ENCODE measurements around the gene GIPC2. TPM values are rescaled to one million over a fixed set of nuclear protein-coding genes. Genes with fewer than 3 reads are reported as not detected.

The GIPC2 gene, protein sequence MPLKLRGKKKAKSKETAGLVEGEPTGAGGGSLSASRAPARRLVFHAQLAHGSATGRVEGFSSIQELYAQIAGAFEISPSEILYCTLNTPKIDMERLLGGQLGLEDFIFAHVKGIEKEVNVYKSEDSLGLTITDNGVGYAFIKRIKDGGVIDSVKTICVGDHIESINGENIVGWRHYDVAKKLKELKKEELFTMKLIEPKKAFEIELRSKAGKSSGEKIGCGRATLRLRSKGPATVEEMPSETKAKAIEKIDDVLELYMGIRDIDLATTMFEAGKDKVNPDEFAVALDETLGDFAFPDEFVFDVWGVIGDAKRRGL
- not detected in 2 replicates for total RNA-seq (2011; cell fraction: chromatin; rRNA removed; ENCODE audit: low replicate concordance)
- not detected in 2 replicates for total RNA-seq (2011; cell fraction: nucleolus; rRNA removed)
- not detected in 2 replicates for total RNA-seq (2011; cell fraction: nucleoplasm; rRNA removed)
- total RNA-seq (2014; rRNA removed) (0.05 TPM in 1 of 2 replicates, not detected in the other), total RNA-seq (2014; rRNA removed; fragmentation: Illumina TruSeq; extraction: Trizol) (0.04 and 0.06 TPM in 2 replicates), total RNA-seq (2015; rRNA removed; fragmentation: Illumina TruSeq; extraction: Trizol) (0.04 and 0.08 TPM in 2 replicates), total RNA-seq (2021) (0.04 TPM in 2 replicates), polyA plus RNA-seq (2011; rRNA removed) (0.04 TPM in 1 of 2 replicates, not detected in the other), polyA plus RNA-seq (2014; fragmentation: Illumina TruSeq; extraction: Trizol) (not detected in 2 replicates), polyA plus RNA-seq (2014; fragmentation: Nextera tagmentation; extraction: Ambion mirVana) (under 1 TPM in 1 of 2 experiments, not detected in 1; 0.01 TPM), polyA plus RNA-seq (2014; rRNA removed) (not detected in 2 replicates), polyA minus RNA-seq (2011; rRNA and poly(A)+ RNA removed) (not detected in 2 replicates), Bru-seq, nascent RNA (percentile 15 among the genes with signal in this experiment), BruChase-seq, experiment 1, labeled RNA remaining after a 2-hour chase (percentile 45 among the genes with signal in this experiment), BruChase-seq, experiment 2, labeled RNA remaining after a 6-hour chase (percentile 42 among the genes with signal in this experiment)
- not detected in 2 replicates for polyA plus RNA-seq (2011; cell fraction: cytosol; rRNA removed)
- not detected in 2 replicates for polyA plus RNA-seq (2011; cell fraction: nucleus; rRNA removed)
- 0.04 TPM in 1 of 2 replicates, not detected in the other for polyA plus RNA-seq (2012)
- not detected in 2 replicates for polyA minus RNA-seq (2011; cell fraction: cytosol; rRNA and poly(A)+ RNA removed)
- polyA minus RNA-seq (2011; cell fraction: nucleus; rRNA and poly(A)+ RNA removed): not detected in 2 replicates
- long read RNA-seq, experiment 1, partial matches to known transcripts: 0 of 8 reads
- long read RNA-seq, experiment 1, other reads (novel, unspliced or antisense): 8 of 8 reads
- long read RNA-seq, experiment 2, partial matches to known transcripts: 0 of 4 reads
- long read RNA-seq, experiment 2, other reads (novel, unspliced or antisense): 4 of 4 reads
- long read RNA-seq, experiment 3, partial matches to known transcripts: 0 of 1 reads
- long read RNA-seq, experiment 3, other reads (novel, unspliced or antisense): 1 of 1 reads

DNA sequence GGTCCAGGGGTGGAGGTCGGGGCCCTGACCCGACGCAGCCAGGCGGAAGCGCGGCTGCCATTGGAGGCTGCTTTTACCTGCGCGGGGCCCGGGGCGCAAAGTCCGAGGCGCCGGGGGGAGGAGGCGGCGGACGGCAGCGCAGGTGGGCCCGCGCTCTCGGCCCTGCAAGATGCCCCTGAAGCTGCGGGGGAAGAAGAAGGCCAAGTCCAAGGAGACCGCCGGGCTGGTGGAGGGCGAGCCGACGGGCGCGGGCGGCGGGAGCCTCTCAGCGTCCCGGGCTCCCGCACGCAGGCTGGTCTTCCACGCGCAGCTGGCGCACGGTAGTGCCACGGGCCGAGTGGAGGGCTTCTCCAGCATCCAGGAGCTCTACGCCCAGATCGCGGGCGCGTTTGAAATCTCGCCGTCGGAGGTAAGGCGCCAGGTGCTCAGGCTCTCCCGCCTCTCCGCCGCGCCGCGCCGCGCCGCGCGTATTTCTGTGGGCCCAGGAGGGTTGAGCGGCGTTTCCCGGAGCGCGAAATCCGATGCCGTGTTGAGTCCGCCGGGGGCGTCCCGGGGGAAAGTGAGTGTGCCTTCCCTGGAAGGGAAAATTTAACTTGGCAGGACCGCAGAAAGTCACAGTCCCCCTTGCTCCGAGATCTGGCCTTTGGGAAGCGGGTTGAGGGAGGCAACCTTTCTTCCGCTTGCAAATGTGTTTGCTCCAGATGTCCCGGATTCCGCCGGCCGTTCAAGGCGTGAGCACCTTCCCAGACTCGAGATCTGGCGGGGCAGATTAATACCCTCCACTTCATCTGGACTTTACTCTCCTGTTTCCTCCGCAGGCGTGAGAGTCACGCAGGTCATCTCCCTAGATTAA, at the start of gene GIPC2:
GIPC2 (plus strand) TSS at position 41 of the 853 bp plus-strand sequence; CDS start at position 170, 129 bp downstream.
- 90% methylated on average over 18 of the region's 85 CpGs for WGBS (ENCODE audit: insufficient coverage, low coverage, missing lambda C conversion rate)
- no peak for TF ChIP-seq POLR2AphosphoS5 (IDR thresholded peaks at IDR 0.05; ENCODE audit: control insufficient read depth, insufficient read depth, low read depth, low read length)
- TF ChIP-seq, protein P1, sequence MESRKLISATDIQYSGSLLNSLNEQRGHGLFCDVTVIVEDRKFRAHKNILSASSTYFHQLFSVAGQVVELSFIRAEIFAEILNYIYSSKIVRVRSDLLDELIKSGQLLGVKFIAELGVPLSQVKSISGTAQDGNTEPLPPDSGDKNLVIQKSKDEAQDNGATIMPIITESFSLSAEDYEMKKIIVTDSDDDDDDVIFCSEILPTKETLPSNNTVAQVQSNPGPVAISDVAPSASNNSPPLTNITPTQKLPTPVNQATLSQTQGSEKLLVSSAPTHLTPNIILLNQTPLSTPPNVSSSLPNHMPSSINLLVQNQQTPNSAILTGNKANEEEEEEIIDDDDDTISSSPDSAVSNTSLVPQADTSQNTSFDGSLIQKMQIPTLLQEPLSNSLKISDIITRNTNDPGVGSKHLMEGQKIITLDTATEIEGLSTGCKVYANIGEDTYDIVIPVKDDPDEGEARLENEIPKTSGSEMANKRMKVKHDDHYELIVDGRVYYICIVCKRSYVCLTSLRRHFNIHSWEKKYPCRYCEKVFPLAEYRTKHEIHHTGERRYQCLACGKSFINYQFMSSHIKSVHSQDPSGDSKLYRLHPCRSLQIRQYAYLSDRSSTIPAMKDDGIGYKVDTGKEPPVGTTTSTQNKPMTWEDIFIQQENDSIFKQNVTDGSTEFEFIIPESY (CRISPR knock-in tag; IDR thresholded peaks at IDR 0.05): peak; percentile 74; the same call in 1 of the 2 replicates
- DNase-seq (ENCODE audit: extremely low read depth in 1 of 4, low spot score in 3 of 4): no peak

More for the DNA sequence above, at the start of gene GIPC2:
- no peaks in the 10 kb centered on the region for H4K20me1 ChIP-seq (replicated peaks; ENCODE audit: control insufficient read depth, insufficient read depth, low read length)
- no peak within 1 kb of the TSS for H3K27ac ChIP-seq (ENCODE audit: extremely low read depth, low read depth, low read length)
- in situ Hi-C loops (cut with MboI) (no loop called here), intact Hi-C loops (cut with micrococcal nuclease) (no loop called here)
- no peaks in the 10 kb centered on the region for H3K27me3 ChIP-seq (ENCODE audit: control insufficient read depth in 2 of 2, insufficient read depth in 2 of 2, low read length in 2 of 2)
- CTCF ChIA-PET (ENCODE audit: low intra/inter-chr PET ratio): no interaction called here
- H3K9ac ChIP-seq (ENCODE audit: insufficient read depth in 1 of 2, low read depth in 2 of 2, low read length in 2 of 2): no peak within 1 kb of the TSS
- H3K9me3 ChIP-seq (replicated peaks; ENCODE audit: control insufficient read depth, insufficient read depth, low read depth, low read length): 0 out of 2 replicates have a peak, but pooled peaks cover 1% of the 10 kb centered on the region
- no peaks in the 10 kb centered on the region for H3K36me3 ChIP-seq (ENCODE audit: control insufficient read depth, insufficient read depth, low read length)
- H2AFZ ChIP-seq (ENCODE audit: low read depth, low read length): no peak within 1 kb of the TSS
- BruUV-seq (replicated peaks): no TSS peak
- H3K4me2 ChIP-seq (ENCODE audit: insufficient read depth, low read length): no peak within 1 kb of the TSS
- H3K9me1 ChIP-seq (ENCODE audit: control insufficient read depth, insufficient read depth, low read length): no peaks in the 10 kb centered on the region
- FAIRE-seq (no peak), ATAC-seq (no peak)
- no peaks in the 10 kb centered on the region for H3K79me2 ChIP-seq (ENCODE audit: control insufficient read depth, insufficient read depth, low read length)
- POLR2A ChIA-PET: interaction anchor here (1.9 to 3.1 kb wide), 2 partner anchors 13 to 41 kb away, joined by 5 to 10 read pairs; partner anchors contain the start of gene DNAJB4
- peaks cover 0 to 5% of the 10 kb centered on the region in 2 experiments; a peak in 1 of 5 replicates for H3K4me1 ChIP-seq (replicated peaks in 1 of 2; ENCODE audit: control insufficient read depth in 2 of 2, insufficient read depth in 2 of 2, low read length in 2 of 2)
- H3K4me3 ChIP-seq: no peak within 1 kb of the TSS

Measured in K562 (cell line).